ENCODE data around the gene ZNF646. TPM values are rescaled to one million over a fixed set of nuclear protein-coding genes. Genes with fewer than 3 reads are reported as not detected.

ZNF646 gene
- total and polyA plus RNA-seq, 2 of the 13 experiments (the other 11 are each of a cell fraction or from before 2014, with no cell fraction given), result 3.4 to 10.9 TPM

GRCh38 chr16:31099860-31100638, 25.8 kb downstream of the ZNF646 start:
- no peak for FAIRE-seq
- Histone ChIP-seq H3K36me3 (replicated peaks in 1 of 2; ENCODE audit: control insufficient read depth in 1 of 2, insufficient read depth in 2 of 2, low read length in 2 of 2) (no peaks in the 10 kb centered on the region), H3K9ac (ENCODE audit: insufficient read depth, low read depth, low read length) (no peak overlapping the region), H3K4me2 (ENCODE audit: low read depth, low read length) (no peak overlapping the region), H3K4me1 (ENCODE audit: insufficient read depth, low read length) (peaks cover 33% of the 10 kb centered on the region), H3K9me3 (ENCODE audit: low read length) (no peaks in the 10 kb centered on the region), H3K4me3 (replicated peaks in 1 of 3; ENCODE audit: insufficient read depth in 1 of 3, low read depth in 2 of 3, low read length in 3 of 3) (no peak overlapping the region), H3K27ac (ENCODE audit: extremely low read length, insufficient read depth, low read length) (no peak overlapping the region), H4K20me1 (ENCODE audit: insufficient read depth, low read length) (no peaks in the 10 kb centered on the region), H3K79me2 (ENCODE audit: insufficient read depth, low read length) (no peaks in the 10 kb centered on the region), H3K27me3 (ENCODE audit: control insufficient read depth in 1 of 2, insufficient read depth in 2 of 2, low read length in 2 of 2) (no peaks in the 10 kb centered on the region), H2AFZ (ENCODE audit: low read length) (no peak overlapping the region)
- intact Hi-C loops (cut with micrococcal nuclease; ENCODE audit: unreplicated experiment) (loop anchor here (10.0 kb wide), 1 partner anchor 145 kb away; the partner anchor contains the start of gene SETD1A), in situ Hi-C loops (cut with HindIII; ENCODE audit: extremely low pct_ligation_motif_present, low pct_unique_long_range_greater_than_20kb) (no loop called here)
- CTCF ChIA-PET (ENCODE audit: low intra/inter-chr PET ratio, low total read pairs), result no interaction called here
- no peak for ATAC-seq
- peak; percentile 34 for DNase-seq (ENCODE audit: low spot score)
- 0 out of 2 replicates have a peak, but pooled peaks have one; percentile 58 for TF ChIP-seq SSRP1 (CRISPR knock-in tag; IDR thresholded peaks at IDR 0.05)
- TF ChIP-seq ZNF337 (CRISPR knock-in tag; IDR thresholded peaks at IDR 0.05; ENCODE audit: borderline replicate concordance, low read depth), result no peak
- TF ChIP-seq ZNF569 (CRISPR knock-in tag; IDR thresholded peaks at IDR 0.05; ENCODE audit: borderline replicate concordance), result no peak
- TF ChIP-seq ZSCAN31 (CRISPR knock-in tag; IDR thresholded peaks at IDR 0.05; ENCODE audit: low read depth), result peak; percentile 100
- TF ChIP-seq ZFX (CRISPR knock-in tag; IDR thresholded peaks at IDR 0.05; ENCODE audit: low read depth), result 0 out of 2 replicates have a peak, but pooled peaks have one; percentile 39
- peak; percentile 76 for TF ChIP-seq FOSL2 (CRISPR knock-in tag; IDR thresholded peaks at IDR 0.05)
- 0 out of 2 replicates have a peak, but pooled peaks have one; percentile 15 for TF ChIP-seq ZGPAT (CRISPR knock-in tag; IDR thresholded peaks at IDR 0.05)
- no peak for TF ChIP-seq PBX2 (CRISPR knock-in tag; IDR thresholded peaks at IDR 0.05)
- 0 out of 2 replicates have a peak, but pooled peaks have one; percentile 9 for TF ChIP-seq GATAD2A (CRISPR knock-in tag; IDR thresholded peaks at IDR 0.05)
- TF ChIP-seq HDAC2 (CRISPR knock-in tag; IDR thresholded peaks at IDR 0.05), result no peak
- TF ChIP-seq RFXAP (CRISPR knock-in tag; IDR thresholded peaks at IDR 0.05; ENCODE audit: borderline replicate concordance), result no peak
- no peak for TF ChIP-seq FOXA1 (IDR thresholded peaks at IDR 0.05)
- TF ChIP-seq FOXA1 (CRISPR knock-in tag; IDR thresholded peaks at IDR 0.05), result peak; percentile 31; the same call in 1 of the 2 replicates
- peak; percentile 61 for TF ChIP-seq FOXA3 (CRISPR knock-in tag; IDR thresholded peaks at IDR 0.05)
- no TSS peak for BruUV-seq (replicated peaks)
- POLR2A ChIA-PET, result interaction anchor here (1.0 to 3.0 kb wide), 6 partner anchors 14 to 78 kb away, joined by 3 to 25 read pairs (median 4); partner anchors contain the start of genes KAT8, ZNF646 and ZNF668
- WGBS (ENCODE audit: low lambda C conversion rate), result 17% methylated on average over 4 of the region's 4 CpGs
